ENCODE measurements around the gene MYO1B. TPM values are rescaled to one million over a fixed set of nuclear protein-coding genes. Genes with fewer than 3 reads are reported as not detected.

The MYO1B gene
- total RNA-seq, 1 donor from 2014 or later: 2.5 TPM

- CTCF ChIA-PET: no interaction called here
- Mint-ChIP-seq H3K27me3 (no peaks in the 10 kb centered on the region), H3K4me3 (no peak overlapping the region), H3K27ac (no peak overlapping the region), H3K36me3 (ENCODE audit: low read depth) (no peaks in the 10 kb centered on the region), H3K4me1 (peaks cover 2% of the 10 kb centered on the region), H3K9me3 (no peaks in the 10 kb centered on the region)
- intact Hi-C loops (cut with micrococcal nuclease): no loop called here
- ATAC-seq (ENCODE audit: low read depth) (no peak), DNase-seq (no peak)
- POLR2A ChIA-PET: no interaction called here
- no peak for TF ChIP-seq CTCF (IDR thresholded peaks at IDR 0.05)
Observed at GRCh38 chr2:191470306-191470705, 225.1 kb downstream of the MYO1B start.

- no peaks in the 10 kb centered on the region for H3K9me3 Mint-ChIP-seq
- ChIA-PET POLR2A (no interaction called here), CTCF (no interaction called here)
- intact Hi-C loops (cut with micrococcal nuclease): no loop called here
- no peak overlapping the region for H3K27ac Mint-ChIP-seq
- TF ChIP-seq CTCF (IDR thresholded peaks at IDR 0.05): no peak
- DNase-seq (no peak), ATAC-seq (ENCODE audit: low read depth) (no peak)
- no peaks in the 10 kb centered on the region for H3K27me3 Mint-ChIP-seq
- peaks cover 3% of the 10 kb centered on the region for H3K4me1 Mint-ChIP-seq
- no peaks in the 10 kb centered on the region for H3K36me3 Mint-ChIP-seq (ENCODE audit: low read depth)
- H3K4me3 Mint-ChIP-seq: no peak overlapping the region
Observed at GRCh38 chr2:191474464-191474863, 229.3 kb downstream of the MYO1B start.

Other genes starting within 250 kb of the MYO1B start
- 71.2 and 85.1 TPM in 2 replicates for gene STAT1, start 231.2 kb upstream of the MYO1B start, total RNA-seq
- 15.1 and 16.5 TPM in 2 replicates for gene STAT4, start 94.4 kb upstream of the MYO1B start, total RNA-seq